Activated CD4-positive, alpha-beta T cell treated with anti-CD3 and anti-CD28 coated beads for 24 hours (primary cell): ENCODE results near the gene TRAIP.

Source experiments
- DNase-seq, 2 donors: peaks; one replicate each; pipeline ENCODE4 v3.0.0-alpha.2; 2020; ENCODE audit warnings: low read depth in 2 of 2

The TRAIP gene

GRCh38 chr3:49873623-49874022 lies 17.3 kb upstream of the TRAIP start:
- no peak for DNase-seq

DNA sequence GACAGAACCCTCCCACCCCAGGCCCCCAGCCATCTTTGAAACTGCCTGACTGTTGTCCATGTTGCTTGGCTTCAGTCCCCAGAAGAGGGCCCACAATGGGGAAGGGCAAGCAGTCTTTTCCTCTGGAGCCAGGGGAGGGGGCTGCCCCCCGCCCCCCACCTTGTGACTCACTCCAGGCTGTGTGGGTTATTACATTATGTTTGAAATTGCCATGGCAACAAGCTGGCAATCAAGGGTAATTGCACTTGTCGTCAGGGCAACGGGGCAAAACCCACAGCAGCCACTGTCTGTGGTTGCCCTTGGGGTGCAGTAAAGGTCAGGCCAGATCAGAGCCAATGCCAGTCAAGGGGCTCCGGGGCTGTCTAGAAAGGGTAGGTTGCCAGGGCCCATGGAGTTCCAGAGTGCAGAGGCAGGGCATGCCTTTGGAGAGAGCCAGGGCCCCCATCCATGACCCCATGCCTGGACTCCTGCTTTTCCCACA lies 16.5 kb upstream of the TRAIP start:
- no peak for DNase-seq

DNA sequence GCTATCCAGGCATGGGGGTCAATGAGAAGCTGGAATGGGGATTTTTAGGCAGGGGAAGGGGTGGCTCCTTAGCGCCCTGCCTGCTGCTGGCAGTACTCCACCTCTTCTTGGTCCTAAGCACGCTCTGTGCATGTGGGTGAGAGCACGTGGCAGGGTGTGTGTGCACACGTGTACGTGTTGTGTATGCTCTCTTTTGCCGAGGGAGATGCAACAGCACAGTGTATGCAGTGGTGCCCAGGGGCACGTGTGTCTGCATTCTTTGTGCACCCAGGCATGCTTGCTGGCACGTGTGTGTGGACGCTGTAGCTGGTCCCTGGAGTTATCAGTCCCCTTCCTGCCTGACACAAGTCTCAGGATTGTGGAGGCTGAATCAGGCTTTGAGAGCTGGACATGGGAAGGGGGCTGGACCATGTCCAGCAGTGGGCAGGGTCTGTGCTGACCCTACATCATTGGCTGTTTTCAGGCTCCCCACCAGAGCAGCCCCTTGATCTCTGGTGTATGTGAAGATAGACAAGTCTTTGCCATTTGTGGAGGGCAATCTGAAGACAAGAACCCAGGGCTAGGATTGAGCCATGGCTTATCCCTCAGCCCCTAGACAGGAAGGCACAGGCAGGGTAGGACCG lies 15.3 kb upstream of the TRAIP start:
- no peak for DNase-seq

DNA sequence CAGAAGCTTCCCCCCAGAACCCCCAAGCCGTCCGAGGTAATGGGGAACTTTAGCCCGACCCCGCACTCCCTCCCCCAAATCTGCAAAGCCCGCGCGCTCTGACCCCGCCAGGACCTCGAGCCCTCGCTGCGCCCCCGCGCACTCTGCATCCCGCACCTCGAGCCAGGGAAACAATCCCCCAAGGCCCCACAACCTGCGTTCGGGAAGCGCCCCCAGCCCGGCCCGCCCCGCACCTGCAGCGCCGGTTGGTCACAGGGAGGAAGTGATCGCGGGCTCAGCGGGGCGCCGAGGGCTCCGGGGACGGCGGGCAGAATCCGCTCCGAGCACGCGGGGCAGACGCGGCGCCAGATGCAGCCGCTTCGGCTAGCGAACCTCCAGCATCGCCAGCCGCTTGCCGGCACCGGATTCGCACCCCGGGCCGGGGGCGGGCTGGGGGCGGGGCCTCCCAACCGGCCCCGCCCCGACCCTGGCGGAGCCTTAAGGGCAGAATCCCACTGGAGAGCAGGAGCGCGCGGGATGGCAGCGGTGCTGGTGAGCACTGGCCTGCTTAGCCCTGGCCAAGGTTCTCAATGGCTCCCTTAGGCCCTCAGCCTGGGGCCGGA lies 13.3 kb upstream of the TRAIP start, which contains the start of gene CAMKV:
Gene CAMKV, minus strand, starts transcription at position 382 of the 602 bp plus-strand sequence. CDS start 7,518 bp downstream, outside the sequence.
- DNase-seq, result no peak

DNA sequence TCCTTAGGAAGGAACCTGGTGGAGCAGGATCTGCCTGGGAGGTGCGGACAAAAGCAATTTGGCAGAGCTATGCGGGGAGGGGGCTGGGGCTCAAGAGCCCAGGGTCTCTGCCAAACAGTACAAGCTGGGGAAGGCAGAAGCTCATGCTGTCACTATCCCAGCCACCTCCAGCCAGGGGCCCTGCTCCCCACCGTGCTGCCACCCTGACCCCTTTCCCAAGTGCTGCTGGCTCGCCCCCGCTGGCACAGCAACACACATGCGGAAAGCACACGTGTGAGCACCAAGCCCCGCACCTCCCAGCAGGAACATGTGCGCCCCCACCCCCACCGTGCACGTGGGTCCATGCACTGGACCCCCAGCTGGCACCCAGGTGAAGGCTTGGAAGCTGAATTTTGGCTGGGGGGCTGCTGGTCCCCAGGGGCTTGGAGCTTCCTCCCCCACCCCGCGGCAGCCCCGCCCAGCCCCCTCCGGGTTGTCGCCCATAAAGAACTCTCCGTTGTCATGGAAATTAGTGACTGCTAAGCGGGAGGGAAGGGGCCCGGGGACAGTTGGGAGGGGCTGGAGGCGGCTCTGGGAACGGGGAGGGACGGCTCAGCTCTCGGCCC lies 12.6 kb upstream of the TRAIP start:
- DNase-seq, result no peak

DNA sequence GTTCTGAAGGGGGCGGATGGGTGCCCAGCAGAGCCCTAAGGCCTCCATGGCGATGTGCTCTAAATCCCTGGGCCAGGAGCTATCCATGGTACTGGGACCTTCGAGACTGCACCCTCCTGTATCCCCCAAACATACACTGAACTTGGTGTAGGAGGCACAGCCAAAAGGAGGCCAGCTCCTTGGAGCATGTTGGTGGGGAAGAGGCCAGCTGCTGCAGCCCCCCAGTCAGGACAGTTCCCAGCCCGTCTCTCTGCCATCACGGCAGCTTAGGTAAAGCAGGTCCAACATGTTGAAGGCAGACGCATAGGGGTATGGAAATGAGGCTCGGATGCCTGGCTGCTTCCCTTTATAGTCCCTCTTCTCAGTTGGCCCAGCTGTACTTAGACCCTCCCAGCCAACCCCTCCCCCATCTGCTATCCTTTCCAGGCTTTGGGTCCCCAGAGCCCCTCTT lies 11.5 kb upstream of the TRAIP start:
- no peak for DNase-seq

- no peak for DNase-seq
These were observed 11.0 kb upstream of the TRAIP start for GRCh38 chr3:49867400-49867799.

GRCh38 chr3:49865198-49865784 lies 8.9 kb upstream of the TRAIP start:
- no peak for DNase-seq

- no peak for DNase-seq
These were observed 8.1 kb upstream of the TRAIP start for GRCh38 chr3:49864505-49864904.

- DNase-seq, result no peak
These were observed 3.4 kb upstream of the TRAIP start for GRCh38 chr3:49859576-49860305.

DNA sequence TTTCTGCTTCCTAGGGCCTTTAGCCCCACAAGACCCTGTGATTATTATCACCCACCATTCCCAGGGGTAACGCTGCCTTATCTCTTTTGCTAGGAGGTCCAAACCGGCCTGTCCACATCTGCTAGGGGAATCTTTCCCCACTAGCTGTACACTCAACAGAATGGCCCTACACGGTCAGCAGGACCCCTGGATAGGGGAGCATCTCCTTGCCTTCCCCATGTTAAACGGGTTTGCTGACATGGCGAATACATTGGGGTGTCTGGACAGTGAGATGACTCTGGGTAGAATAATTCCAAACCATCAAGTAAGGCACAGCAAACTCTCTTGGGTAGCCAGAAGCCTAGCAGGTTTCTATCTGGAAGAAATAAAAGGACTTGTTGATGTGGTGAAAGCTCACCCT lies 702 bp downstream of the TRAIP start:
- no peak for DNase-seq

GRCh38 chr3:49845694-49846093 lies 10.7 kb downstream of the TRAIP start:
- no peak for DNase-seq

DNA sequence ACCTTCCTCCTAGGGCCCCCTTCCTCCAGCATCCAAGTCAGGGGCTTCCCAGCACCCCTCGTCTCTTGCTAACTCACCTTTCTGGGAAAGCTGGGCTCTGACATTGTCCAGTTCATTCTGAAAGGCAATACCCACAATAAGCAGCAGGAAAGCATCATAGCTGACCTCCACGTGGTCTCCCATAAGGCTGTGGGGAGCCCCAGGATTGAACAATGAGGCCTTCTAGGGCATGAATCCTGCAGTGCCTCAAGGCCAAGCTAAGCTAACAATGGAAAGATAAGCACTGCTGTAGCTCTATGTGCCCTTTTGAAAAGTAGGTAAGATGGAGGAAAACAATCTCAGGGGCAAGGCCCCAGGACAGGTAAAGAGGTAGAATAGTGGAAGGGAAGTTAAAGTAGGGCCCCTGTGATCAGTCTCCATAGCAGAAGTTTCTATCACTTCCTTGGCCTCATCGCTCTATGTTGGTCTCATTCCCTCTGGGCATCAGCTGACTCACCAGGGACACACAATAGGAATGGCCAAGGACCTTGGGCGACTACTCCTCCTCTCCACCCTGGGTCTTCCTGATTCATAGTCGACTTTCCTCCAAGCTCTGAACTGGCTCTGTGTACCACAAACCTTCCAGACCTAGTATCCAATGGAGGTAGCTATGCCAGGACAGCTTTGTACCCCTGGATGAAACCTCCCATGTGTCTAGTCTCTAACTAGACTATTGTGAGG lies 11.7 kb downstream of the TRAIP start:
- no peak for DNase-seq

DNA sequence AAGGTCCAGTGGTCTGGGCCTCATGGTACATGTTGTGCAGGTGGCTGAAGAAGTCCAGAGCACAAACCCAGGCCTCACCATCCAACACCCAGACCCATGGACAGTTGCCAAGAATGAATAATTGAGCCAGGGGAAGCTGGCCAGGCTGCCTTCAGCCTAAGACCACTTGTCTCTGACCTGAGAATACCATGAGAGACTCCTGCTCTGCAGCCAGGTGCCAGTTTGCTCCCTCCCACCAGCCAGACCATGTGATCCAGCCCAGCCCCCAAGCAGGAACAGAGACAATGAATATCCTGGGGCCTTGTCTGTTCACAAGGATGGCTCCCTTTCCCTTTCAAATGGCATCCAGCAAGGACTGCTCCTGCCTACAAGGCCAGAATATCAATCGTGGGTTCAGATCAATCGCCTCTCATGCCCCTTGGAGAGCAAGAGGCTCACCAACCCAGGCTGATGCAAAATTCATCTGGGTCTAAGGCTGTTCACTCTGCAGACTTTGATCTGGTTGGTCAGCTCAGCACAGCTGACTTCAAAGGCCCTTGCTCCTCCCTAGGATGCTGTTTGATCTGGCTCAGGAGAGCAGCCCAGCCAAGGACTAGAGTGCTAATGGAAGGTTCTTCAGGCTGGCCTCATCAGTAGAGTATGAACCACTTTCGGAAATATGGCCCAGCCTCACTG lies 13.4 kb downstream of the TRAIP start:
- DNase-seq, result no peak

DNA sequence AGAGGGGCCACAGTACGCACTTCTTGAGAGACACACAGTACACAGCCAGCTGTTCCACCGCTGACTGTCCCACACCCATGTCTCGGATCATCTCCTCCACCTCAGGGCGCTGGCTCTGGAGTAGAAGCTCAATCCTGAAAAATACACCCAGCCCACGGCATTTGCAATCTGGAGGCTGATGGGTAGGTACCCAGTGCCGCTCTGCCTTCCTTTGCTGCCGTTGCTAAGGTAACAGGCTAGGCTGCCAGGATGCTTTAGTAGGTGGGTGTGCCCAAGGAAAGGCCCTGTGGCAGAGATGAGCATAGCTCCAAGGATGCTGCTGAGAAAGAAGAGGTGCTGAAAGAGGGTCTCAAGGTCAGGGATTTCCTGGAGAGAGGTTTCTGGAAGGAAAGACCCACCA lies 14.6 kb downstream of the TRAIP start:
- DNase-seq, result no peak

GRCh38 chr3:49841126-49841696 lies 15.2 kb downstream of the TRAIP start:
- no peak for DNase-seq

GRCh38 chr3:49840388-49840787 lies 16.0 kb downstream of the TRAIP start:
- DNase-seq, result no peak

- DNase-seq, result peak; percentile 71 to 74
These were observed 17.1 kb downstream of the TRAIP start for GRCh38 chr3:49839193-49839809.

DNA sequence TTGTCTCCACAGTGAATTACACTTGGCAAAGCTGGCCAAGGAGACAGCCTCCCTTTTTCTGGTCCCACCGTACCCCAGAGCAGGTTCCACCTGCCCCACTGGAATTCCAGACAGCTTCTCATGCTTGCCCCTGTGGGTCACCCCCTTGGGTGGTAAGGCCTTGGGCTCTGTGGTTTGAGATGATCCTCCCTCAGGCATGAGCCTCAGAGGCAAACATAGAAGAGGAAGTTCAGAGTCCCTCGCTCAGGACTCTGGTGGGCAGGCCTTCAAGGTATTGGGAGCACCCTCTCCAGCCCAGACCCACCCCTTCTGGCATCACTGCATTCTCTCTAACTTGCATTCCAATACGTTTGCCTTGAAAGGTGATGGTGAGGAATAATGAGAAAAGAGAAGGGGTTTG lies 25.0 kb downstream of the TRAIP start:
- DNase-seq, result no peak

DNA sequence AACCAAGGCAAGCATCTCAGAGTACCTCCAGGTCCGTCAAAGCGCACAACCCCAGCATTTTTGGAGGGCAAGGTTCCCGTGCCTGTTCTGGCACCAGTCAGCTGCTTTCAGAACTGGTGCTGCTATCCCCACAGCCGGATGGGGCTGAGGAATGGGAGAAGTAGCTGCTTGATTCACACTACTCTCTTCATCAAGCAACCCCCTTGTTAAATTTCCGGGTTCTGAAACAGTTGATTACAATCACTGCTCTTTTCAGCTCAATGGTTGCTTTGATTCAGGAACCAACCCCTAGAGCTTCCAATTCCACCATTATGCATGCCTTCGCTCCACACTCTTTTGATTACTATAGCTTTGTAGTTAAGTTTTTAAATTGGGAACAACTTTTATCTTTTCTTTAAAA lies 30.3 kb downstream of the TRAIP start:
- DNase-seq, result no peak
